SW 1271 (cell line): ENCODE results near the gene ZNF827.

ENCODE experiments used
- DNase-seq, 2 experiments: peaks; one replicate each; lab custom pipeline; 2025; lab: John Stamatoyannopoulos, UW

ZNF827 gene, protein sequence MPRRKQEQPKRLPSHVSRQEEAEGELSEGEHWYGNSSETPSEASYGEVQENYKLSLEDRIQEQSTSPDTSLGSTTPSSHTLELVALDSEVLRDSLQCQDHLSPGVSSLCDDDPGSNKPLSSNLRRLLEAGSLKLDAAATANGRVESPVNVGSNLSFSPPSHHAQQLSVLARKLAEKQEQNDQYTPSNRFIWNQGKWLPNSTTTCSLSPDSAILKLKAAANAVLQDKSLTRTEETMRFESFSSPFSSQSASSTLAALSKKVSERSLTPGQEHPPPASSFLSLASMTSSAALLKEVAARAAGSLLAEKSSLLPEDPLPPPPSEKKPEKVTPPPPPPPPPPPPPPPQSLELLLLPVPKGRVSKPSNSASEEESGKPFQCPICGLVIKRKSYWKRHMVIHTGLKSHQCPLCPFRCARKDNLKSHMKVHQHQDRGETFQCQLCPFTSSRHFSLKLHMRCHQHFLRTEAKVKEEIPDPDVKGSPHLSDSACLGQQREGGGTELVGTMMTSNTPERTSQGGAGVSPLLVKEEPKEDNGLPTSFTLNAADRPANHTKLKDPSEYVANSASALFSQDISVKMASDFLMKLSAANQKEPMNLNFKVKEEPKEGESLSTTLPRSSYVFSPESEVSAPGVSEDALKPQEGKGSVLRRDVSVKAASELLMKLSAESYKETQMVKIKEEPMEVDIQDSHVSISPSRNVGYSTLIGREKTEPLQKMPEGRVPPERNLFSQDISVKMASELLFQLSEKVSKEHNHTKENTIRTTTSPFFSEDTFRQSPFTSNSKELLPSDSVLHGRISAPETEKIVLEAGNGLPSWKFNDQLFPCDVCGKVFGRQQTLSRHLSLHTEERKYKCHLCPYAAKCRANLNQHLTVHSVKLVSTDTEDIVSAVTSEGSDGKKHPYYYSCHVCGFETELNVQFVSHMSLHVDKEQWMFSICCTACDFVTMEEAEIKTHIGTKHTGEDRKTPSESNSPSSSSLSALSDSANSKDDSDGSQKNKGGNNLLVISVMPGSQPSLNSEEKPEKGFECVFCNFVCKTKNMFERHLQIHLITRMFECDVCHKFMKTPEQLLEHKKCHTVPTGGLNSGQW

DNA sequence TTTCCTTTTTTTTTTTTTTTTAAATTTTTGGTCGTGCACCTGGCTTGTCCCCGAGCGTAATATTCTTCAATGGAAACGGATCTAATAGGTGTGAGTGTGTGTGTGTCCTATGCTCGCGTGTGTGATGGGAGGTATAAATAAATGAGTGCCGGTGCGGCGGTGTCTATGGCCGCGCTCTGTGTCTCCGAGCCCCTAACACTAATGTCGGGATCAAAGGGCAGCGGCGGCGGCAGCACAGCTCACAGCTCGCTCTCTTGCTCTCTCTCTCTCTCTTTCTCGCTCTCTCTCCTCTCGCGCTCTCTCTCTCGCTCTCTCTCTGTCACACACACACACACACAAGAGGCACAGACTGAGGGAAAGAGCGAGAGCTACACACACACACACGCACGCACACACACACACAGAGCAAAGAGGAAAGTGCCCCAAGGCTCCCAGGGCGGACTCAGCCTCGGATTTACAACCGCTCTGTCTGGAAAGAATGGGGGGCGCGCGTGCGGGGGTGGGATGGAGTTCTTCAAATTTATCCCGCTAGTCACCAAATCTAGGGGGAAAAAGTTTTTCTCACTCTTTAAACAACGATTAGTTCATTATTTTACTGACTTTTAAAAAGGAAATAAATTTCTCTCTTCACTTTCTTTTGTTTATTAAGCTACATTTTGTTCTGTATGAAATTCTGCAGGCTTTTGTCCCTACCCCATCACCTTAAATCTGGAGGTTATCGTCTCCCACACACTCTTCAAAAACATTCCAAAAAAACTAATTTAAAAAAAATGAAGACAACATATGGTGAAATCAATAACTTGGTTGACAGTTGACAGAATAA, at the start of gene ZNF827:
Gene ZNF827, minus strand, starts transcription at position 206 of the 823 bp plus-strand sequence. CDS start 416 bp downstream, outside the sequence.
- peak in 1 of 2 experiments; percentile 11 for DNase-seq

DNA sequence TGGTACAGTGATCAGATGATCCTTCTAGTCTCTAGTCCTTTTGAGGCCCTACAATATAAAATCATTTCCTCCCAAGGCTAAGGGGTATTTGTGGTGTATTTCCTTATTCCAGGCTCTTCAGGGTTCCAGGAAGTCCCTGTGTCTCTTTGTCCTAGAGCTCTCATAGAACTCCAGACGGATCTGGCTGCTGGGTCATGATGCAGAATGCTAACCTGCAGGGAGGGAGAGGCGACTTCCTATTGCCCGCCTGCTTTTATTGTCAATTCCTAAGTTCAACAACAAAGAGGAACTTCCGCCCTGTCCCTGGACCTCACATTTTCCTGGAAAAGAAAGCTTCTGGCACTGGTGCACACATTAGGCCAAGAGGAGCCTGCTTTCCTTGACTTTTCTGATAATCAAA, 45.9 kb upstream of the ZNF827 start:
- DNase-seq: no peak

DNA sequence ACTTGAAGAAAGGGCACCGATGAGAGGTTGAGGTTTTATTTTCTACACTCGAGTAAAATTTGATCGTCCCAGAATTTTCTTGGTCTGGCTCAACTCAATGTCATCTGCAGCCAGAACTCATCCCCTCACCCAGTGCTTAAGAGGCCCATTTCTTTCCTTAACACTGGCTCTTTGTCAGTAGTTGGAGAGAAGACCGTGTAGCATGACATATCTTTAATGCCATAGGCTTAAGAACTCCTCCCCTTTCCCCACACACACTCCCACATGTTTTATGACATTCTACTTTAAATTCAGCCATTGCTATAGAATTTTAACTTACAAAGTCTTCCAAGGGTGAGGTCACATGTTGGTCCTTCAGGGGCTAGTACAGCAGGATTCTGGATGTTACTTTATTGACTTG, 44.2 kb upstream of the ZNF827 start:
- DNase-seq: no peak

DNA sequence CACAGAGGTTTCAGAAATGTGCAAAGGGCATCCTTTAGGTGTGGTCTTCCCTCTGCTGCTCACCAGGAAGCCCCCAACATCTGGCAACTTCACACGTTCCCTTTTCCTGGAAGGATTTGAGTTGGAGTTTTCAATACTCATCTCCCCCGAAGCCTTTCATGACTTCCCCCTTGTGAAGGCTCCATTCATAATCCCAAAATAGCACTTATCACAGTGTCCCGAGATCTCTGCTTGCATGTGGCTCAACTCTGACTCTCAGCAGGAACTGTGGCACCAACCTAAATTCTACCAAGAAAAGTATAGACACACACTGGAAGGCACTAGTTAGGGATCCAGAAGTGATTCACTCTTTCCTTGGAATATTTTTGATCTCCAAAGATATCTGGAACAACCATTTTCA, 40.5 kb upstream of the ZNF827 start:
- DNase-seq: no peak

DNA sequence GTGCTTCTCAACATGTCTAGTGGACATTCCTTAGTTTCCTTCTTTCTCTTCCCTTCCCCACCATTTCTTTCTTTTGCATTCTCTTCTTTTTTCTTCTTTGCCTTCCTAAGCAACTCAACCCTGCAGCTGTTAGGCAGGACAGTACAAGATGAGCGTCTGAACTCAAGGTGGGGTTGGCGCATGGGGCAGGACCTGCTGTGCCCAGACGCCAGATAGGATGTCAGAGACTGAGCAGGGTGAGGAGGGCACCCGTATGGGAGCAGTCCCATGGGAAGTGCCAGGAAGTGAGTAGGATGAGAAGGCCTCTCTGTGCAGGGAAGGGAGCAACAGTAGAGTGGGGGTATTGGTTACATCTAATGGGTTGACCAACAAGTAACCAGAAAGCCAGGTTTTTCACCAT, 38.1 kb upstream of the ZNF827 start:
- no peak for DNase-seq

DNA sequence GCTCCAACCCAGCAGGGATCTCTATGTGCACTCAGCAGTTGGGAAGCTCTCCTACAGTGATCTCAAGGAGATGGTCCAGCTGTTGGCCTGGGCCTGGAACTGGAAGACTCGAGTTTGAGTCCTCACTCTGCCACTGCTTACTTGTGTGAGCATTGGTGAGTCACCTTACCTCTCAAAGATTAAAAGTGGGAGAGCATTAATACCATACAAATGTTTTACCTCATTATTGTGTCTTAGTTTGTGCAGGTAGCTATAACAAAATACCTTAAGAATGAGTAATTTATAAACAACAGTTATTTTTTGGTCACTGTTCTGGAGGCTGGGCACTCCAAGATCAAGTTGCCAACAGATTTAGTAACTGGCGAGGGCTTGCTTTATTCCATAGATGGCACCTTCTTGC, 21.4 kb upstream of the ZNF827 start:
- DNase-seq: no peak

DNA sequence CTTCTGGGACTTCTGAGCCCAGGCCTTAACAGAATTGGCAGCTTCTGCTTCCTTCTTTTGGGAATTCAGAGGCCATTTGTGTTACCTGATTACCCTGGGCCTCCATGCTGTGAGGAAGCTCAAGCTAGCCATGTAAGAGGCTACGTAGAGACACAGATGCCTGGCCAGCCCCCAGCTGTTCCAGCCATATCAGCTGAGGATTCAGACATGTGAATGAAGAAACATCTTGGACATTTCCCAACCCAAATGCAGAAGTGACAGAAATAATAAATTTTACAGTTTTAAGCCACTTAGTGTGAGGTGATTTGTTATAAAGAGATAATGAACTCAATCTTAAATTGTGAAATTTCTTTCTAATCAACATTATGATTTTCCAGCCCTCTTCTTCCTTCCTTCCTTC, 18.7 kb upstream of the ZNF827 start:
- no peak for DNase-seq

DNA sequence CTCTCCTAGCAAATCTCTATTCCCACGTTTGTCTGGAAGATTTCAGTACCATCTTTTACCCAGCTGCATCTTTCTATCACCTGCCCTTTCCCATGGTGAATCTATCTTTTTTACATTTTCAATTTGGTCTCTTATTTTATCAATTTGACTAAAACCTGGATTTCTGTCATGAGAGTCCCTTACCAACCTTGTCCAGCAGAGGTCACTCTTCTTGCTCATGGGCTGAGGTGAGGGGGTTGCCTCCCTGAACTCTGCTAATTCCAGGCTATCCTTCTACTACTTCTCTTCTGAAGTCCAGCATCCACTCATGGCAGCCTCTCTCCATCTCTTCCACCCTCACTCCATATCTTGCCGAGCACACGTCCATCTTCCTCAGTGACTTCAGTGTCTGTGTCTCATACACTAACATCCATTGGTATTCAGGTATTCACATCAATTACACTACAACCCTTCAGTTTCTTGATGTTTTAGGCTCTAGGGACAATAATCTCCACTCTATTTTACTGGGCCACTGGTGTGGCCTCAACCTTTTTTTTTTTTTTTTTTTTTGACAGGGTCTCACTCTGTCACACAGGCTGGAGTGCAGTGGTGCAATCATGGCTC, 17.8 kb upstream of the ZNF827 start:
- peak in 1 of 2 experiments; percentile 10 for DNase-seq

DNA sequence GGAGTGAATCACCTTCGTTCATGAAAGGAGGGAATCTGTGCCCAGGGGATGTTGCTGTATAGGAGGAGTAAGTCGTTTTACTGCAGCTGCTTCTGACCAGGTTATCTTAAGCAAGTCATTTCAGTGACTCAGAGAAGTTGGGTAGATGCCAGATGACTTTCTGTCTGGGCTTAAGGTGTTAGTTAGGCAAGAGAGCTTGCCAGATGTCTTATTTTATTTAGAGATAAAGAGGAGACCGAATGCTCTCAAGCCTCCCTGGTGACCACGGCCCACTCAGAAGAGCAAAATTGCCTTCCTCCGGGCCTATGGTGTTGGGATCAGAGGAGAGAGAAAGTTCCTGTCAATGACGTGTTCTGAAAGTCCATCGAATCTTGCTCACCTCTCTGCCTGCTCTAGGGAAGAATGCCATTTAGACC, 16.3 kb upstream of the ZNF827 start:
- peak; percentile 3 to 41 for DNase-seq

DNA sequence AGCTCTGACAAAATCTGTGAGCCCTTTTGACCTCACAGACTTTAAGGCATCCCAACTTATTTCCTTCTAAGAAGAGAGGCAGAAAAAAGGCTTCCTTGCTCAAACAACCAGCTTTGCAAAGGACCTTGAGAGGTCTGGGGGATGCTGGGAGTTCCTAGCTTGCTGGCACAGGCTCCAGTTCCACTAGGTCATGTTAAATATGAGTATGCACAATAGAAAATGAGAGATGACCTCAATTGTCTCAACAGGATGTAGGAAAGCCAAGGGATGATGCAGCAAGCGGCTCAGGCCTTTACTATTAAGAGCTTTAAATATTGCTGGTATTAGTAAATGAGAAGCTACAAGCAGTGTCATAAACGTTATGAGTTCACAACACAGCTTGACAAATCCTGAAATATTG, 13.3 kb upstream of the ZNF827 start:
- no peak for DNase-seq

DNA sequence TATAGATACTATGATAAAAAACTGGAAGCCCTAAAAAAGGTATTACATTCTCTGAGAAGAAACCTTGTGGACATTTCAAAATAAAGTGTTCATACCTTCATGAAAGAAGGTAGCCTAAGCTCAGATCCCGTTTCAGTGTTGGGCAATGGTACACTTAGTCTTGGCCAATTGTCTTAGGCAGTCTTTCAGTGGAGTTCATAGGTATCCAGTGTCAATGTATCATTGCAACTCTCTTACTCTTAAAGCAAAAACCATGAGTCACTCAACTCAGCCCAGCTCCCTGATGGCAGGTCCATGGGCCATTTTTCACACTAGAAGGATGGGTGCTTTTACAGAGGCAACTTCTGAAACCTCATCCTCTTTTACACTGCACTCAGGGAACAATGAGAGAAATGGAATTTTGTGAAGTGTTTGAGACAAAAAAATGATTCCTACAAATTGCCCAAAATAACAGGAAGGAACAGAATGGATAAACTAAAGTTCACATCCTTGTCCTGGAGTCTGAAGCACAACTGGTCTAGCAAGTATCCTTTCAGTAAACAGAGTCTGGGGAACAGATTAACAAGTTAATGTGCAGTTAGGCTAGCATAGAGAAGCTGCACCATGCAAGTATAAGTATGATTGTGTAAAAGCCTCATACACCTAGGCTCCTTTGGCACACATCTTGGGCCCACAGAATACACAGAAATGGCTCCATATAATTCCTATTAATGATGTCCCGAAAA, 7.0 kb upstream of the ZNF827 start:
- no peak for DNase-seq

DNA sequence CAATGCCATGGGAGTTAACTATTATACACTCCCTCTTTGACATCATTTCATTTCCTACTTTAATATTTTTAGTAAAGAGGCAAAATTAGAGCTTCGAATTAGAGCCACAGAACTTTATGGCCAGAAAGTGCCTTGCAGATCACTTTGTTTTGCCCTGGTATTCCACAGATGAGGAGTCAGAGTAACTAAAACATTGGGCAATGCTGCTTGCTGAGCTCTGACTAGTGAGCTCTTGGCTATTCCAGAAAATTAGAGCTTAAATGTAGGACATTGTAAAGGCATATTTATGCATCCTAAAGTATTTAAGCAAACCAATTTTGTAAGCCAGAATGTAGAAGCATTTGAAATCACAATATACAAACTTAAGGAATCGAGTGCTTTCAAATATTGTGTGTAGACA, 6.3 kb upstream of the ZNF827 start:
- DNase-seq: no peak

DNA sequence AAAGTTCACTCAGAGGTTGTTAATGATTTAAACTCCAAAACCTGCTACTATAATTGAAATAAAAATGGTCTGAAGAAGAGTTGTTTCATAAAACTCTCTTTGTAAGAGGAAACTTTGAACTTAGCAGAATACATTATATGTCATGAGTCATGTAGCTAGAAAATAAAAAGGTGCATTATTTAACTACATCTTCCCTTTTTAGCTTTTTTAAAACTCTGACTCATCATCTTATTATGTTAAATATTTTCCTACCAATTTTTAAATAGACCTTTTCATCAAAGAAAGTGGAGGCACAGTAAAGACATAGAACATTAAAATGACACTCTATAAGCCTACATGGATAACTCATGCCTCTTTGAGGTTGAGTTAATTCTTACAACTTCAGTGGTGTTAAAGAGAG, 1.2 kb upstream of the ZNF827 start:
- no peak for DNase-seq

DNA sequence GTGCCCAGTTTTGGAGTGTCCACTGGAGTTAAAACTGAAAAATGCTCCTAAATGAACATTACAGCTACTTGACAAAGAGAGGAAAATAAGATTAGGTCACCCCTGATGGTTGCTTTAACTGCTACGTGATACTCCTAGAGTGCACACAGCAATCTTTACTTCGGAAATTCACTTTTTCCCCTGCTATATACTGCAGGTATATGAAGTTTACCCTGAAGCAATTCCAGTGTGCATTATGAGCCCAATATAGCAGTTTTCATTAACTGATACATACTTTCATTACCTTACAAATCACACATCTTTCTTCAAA, 773 bp upstream of the ZNF827 start:
- DNase-seq: no peak

DNA sequence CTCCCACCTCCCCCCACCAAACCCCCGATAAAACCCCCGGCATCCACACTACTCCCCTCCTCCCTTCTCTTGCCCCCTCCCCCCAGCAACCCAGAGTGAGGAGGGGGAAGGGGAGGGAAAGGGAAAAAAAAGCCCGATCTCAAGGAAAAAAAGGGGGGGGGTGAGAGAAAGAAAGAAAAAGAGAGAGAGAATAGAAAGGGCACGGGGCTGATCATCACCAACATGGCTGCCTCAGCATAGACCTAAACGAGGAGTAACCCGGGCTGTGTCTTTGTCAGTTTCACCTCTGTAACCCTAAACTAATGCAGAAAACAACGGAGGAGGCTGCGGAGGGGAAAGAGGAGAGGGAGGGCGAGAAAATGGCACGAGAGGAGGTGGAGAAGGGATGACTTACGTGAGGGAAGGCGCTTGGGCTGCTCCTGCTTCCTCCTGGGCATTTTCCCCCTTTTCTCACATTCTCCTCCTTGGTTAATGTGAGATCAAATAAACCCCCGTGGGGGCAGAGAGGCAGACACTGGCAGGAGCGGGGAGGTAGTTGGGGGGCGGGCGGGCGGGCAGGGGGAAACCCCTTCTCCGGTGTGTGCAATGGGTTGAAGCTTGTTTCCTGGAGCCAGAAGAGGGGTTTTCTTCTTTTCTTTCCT, 532 bp downstream of the ZNF827 start:
- peak in 1 of 2 experiments; percentile 25 for DNase-seq

DNA sequence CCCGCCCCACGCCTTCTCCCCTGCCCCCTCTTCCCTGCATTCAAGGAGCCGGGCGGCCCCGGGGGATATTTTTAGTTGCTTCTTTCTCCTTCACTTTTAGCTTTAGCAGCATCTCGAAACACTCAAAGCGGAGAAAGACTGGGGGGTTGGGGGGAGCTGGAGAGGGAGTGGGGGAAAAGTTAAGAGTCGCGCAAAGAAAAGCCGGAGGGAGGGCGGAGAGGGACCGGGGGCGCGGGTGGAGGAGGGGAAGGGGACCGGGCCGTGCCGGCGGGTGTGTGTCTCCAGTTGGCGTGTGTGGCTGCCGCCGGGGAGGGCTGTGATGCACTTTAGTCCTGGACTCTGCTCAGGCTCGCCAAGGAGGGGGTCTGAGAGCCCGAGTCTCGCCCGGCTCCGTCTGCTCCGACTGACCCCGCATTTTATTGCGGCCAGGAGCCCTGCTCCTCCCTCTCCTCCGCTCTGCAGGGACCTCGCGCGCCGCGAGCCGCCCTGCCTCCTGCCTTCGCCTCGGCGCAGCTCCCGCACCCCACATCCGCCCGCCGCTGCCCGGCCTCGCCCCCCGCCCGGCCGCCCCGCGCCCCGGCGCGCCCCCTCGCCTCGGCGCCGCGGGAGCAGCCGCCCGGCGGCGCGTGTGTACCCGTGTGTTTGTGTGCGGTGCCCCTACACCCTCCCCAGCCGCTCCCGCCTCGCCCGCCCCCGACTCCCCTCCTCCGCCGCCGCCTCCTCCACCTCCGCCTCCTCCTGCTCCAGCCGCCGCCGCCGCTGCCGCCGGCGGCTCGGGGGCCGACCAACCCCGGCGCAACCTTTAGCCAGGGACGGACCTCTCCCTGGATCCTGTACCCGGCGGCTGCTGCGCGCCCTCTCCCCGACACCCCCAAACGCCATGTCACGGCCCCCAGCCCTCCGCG, 1.4 kb downstream of the ZNF827 start:
- DNase-seq: peak in 1 of 2 experiments; percentile 30

DNA sequence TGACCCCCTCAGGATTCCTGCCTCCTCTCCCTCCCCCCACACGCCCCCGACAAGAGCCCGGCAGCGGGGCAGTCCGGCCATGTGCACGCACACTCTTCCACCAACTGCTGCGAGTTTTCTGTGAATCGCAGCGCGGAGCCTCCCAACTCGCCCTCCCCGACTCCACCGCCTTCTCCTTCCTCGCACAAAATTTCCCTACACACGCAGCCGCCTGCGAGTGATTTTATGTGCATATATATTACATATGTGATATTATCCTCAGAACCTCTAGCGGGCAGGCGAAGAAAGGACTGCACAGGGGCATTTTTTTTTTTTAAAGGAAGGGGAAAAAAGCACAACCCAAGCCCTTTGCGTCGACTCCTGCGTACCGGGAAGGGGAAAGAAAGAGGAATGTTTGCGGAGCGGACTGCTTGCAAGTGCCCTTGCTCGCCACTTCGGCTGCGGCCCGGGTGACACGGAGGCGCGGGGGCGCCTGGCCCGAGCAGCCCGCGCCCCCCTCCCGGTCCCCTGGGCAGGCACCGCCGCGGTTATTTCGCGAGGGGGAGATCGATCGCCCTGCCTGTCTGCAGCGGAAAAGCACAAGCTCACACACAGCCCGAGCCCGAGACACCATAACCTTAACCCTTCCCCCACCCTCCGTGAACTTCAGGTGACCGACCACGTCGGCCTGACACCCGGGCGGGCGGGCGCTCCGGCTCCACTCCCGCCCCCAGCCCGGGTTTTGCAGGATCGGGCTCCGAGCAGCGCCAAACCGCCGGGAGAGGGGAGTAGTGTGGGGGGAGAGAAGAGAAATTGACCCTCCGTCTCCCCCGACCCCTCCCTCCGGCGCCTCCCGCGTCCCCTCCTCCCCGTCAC, 2.3 kb downstream of the ZNF827 start:
- DNase-seq: peak; percentile 27 to 60
